ENCODE measurements around the gene TRIML1. TPM values are rescaled to one million over a fixed set of nuclear protein-coding genes. Genes with fewer than 3 reads are reported as not detected.

The TRIML1 gene
- total RNA-seq, 1 experiment from 2014 or later, result not detected

GRCh38 chr4:188113156-188113555 is 26.1 kb upstream of the TRIML1 start:
- H3K27me3 ChIP-seq (ENCODE audit: insufficient read depth, low read length), result no peaks in the 10 kb centered on the region
- peak overlapping the region in 1 of 3 experiments; percentile 86; a peak in 2 of 7 replicates for H3K27ac Mint-ChIP-seq

More at GRCh38 chr4:188113156-188113555, 26.1 kb upstream of the TRIML1 start:
- Histone ChIP-seq H4K91ac (ENCODE audit: insufficient read length, low read depth, low read length) (no peak overlapping the region), H3K4me1 (ENCODE audit: insufficient read depth, low read length) (no peaks in the 10 kb centered on the region), H4K8ac (replicated peaks; ENCODE audit: insufficient read length, low read depth, low read length) (no peak overlapping the region), H2AFZ (ENCODE audit: low read length) (no peak overlapping the region), H3K4me2 (ENCODE audit: insufficient read depth, insufficient read length, low read length) (no peak overlapping the region), H4K5ac (ENCODE audit: insufficient read length, low read depth, low read length) (no peak overlapping the region), H4K20me1 (ENCODE audit: control insufficient read depth, insufficient read depth, insufficient read length) (no peaks in the 10 kb centered on the region), H2BK5ac (ENCODE audit: insufficient read length, low read length) (no peak overlapping the region), H3K79me2 (ENCODE audit: insufficient read depth, low read length) (no peaks in the 10 kb centered on the region), H2BK20ac (ENCODE audit: low read depth, low read length, poor library complexity, severe bottlenecking) (no peak overlapping the region), H3K23me2 (ENCODE audit: insufficient read length, low read depth, low read length, poor library complexity, severe bottlenecking) (peaks cover 4% of the 10 kb centered on the region), H3K4ac (ENCODE audit: low read depth, low read length) (no peak overlapping the region), H3K56ac (ENCODE audit: insufficient read length, low read depth, low read length) (no peak overlapping the region), H3K18ac (ENCODE audit: insufficient read length, low read depth, low read length) (no peak overlapping the region), H3T11ph (ENCODE audit: low read length) (no peak overlapping the region), H2AK5ac (ENCODE audit: insufficient read length, low read length) (no peak overlapping the region), H3K27ac (ENCODE audit: insufficient read length, low read depth, low read length) (no peak overlapping the region), H3K14ac (ENCODE audit: insufficient read depth, low read length) (no peak overlapping the region), H3K9ac (ENCODE audit: extremely low read depth, insufficient read length, low read length) (no peak overlapping the region), H3K79me1 (ENCODE audit: insufficient read depth, low read depth, low read length, poor library complexity, severe bottlenecking) (no peaks in the 10 kb centered on the region), H2BK12ac (ENCODE audit: insufficient read length, low read depth, low read length) (no peak overlapping the region), H3K9me3 (ENCODE audit: control insufficient read depth, low read depth, low read length) (no peaks in the 10 kb centered on the region), H3K23ac (ENCODE audit: insufficient read length, low read depth, low read length) (no peak overlapping the region), H2BK15ac (ENCODE audit: low read depth, low read length) (no peak overlapping the region), H2BK120ac (ENCODE audit: low read depth, low read length, poor library complexity, severe bottlenecking) (no peak overlapping the region)
- DNase-seq, result no peak
- Mint-ChIP-seq H3K4me1 (peaks cover 37 to 39% of the 10 kb centered on the region in 2 experiments), H3K27me3 (ENCODE audit: low read depth) (no peaks in the 10 kb centered on the region), H3K36me3 (ENCODE audit: insufficient read depth in 1 of 3, low read depth in 3 of 3) (no peaks in the 10 kb centered on the region; a peak in 1 of 7 replicates), H3K4me3 (no peak overlapping the region), H3K9me3 (no peaks in the 10 kb centered on the region)
- no peak for TF ChIP-seq CTCF (conservative IDR thresholded peaks at IDR 0.05)
- no CpG with 5 or more reads among the region's 9 CpGs for WGBS (ENCODE audit: extremely low coverage, insufficient read length, low lambda C conversion rate)
